ENCODE data around the gene MCM5. TPM values are rescaled to one million over a fixed set of nuclear protein-coding genes. Genes with fewer than 3 reads are reported as not detected.

MCM5 gene
- total RNA-seq, 1 donor from 2014 or later = 9.0 TPM

- DNase-seq (ENCODE audit: low spot score) = no peak
- intact Hi-C loops (cut with DNase I) = no loop called here
Observed at GRCh38 chr22:35443790-35444684, 44.1 kb downstream of the MCM5 start.

GRCh38 chr22:35444685-35445399, 44.9 kb downstream of the MCM5 start:
- intact Hi-C loops (cut with DNase I) = no loop called here
- DNase-seq (ENCODE audit: low spot score) = no peak

- intact Hi-C loops (cut with DNase I) = no loop called here
- no peak for DNase-seq (ENCODE audit: low spot score)
Observed at GRCh38 chr22:35445933-35446332, 46.0 kb downstream of the MCM5 start.

GRCh38 chr22:35446365-35446764, 46.4 kb downstream of the MCM5 start:
- intact Hi-C loops (cut with DNase I) = no loop called here
- no peak for DNase-seq (ENCODE audit: low spot score)

GRCh38 chr22:35448523-35448922, 48.6 kb downstream of the MCM5 start:
- intact Hi-C loops (cut with DNase I) = no loop called here
- no peak for DNase-seq (ENCODE audit: low spot score)

GRCh38 chr22:35449829-35450689, 50.1 kb downstream of the MCM5 start:
- intact Hi-C loops (cut with DNase I) = no loop called here
- DNase-seq (ENCODE audit: low spot score) = no peak

GRCh38 chr22:35450824-35451569, 51.1 kb downstream of the MCM5 start:
- intact Hi-C loops (cut with DNase I) = no loop called here
- DNase-seq (ENCODE audit: low spot score) = no peak

- no peak for DNase-seq (ENCODE audit: low spot score)
- intact Hi-C loops (cut with DNase I) = no loop called here
Observed at GRCh38 chr22:35451592-35451991, 51.7 kb downstream of the MCM5 start.

GRCh38 chr22:35452351-35452781, 52.4 kb downstream of the MCM5 start:
- intact Hi-C loops (cut with DNase I) = no loop called here
- no peak for DNase-seq (ENCODE audit: low spot score)

GRCh38 chr22:35452810-35453743, 53.1 kb downstream of the MCM5 start:
- no peak for DNase-seq (ENCODE audit: low spot score)
- intact Hi-C loops (cut with DNase I) = no loop called here

GRCh38 chr22:35454416-35455054, 54.6 kb downstream of the MCM5 start:
- DNase-seq (ENCODE audit: low spot score) = no peak
- intact Hi-C loops (cut with DNase I) = no loop called here

GRCh38 chr22:35455529-35455928, 55.6 kb downstream of the MCM5 start:
- DNase-seq (ENCODE audit: low spot score) = no peak
- intact Hi-C loops (cut with DNase I) = no loop called here

GRCh38 chr22:35456757-35457156, 56.8 kb downstream of the MCM5 start:
- intact Hi-C loops (cut with DNase I) = no loop called here

GRCh38 chr22:35457729-35458546, 58.0 kb downstream of the MCM5 start:
- intact Hi-C loops (cut with DNase I) = no loop called here
- DNase-seq (ENCODE audit: low spot score) = no peak

More at GRCh38 chr22:35456757-35457156, 56.8 kb downstream of the MCM5 start:
- DNase-seq (ENCODE audit: low spot score) = no peak

- intact Hi-C loops (cut with DNase I) = no loop called here
- no peak for DNase-seq (ENCODE audit: low spot score)
Observed at GRCh38 chr22:35458547-35459422, 58.8 kb downstream of the MCM5 start.

GRCh38 chr22:35459423-35459894, 59.5 kb downstream of the MCM5 start:
- intact Hi-C loops (cut with DNase I) = no loop called here
- no peak for DNase-seq (ENCODE audit: low spot score)
